Calu3 (cell line): ENCODE measurements around the gene SCNN1A. TPM values are rescaled to one million over a fixed set of nuclear protein-coding genes. Genes with fewer than 3 reads are reported as not detected.

Experiments
- BruUV-seq: library from RNA; stranded (reverse); fragments of 400-500 nt; replicated peaks from 2 replicates; lab custom pipeline; 2021; lab: Mats Ljungman, UMichigan
- CTCF ChIA-PET: fragments of 300-600 bp; sonication (Branson Sonifier 250); formaldehyde crosslinking; loops from one replicate; lab custom pipeline; 2022; ENCODE audit warnings: antibody characterized with exemption; lab: Charles Lee
- DNase-seq: peaks from one replicate; pipeline ENCODE4 v3.0.0; 2022
- H3K27ac Mint-ChIP-seq: one replicate; pipeline ENCODE4 v1.8.0; 2022; ENCODE audit warnings: mixed read lengths; ENCODE audit not compliant: unreplicated experiment
- H3K27me3 Mint-ChIP-seq: one replicate; pipeline ENCODE4 v1.8.0; 2022; ENCODE audit warnings: mixed read lengths; ENCODE audit not compliant: unreplicated experiment
- H3K36me3 Mint-ChIP-seq: one replicate; pipeline ENCODE4 v1.8.0; 2022; ENCODE audit warnings: mild to moderate bottlenecking, moderate library complexity, mixed read lengths; ENCODE audit not compliant: insufficient read depth, unreplicated experiment
- H3K4me1 Mint-ChIP-seq: one replicate; pipeline ENCODE4 v1.8.0; 2022; ENCODE audit warnings: mild to moderate bottlenecking, low read depth, mixed read lengths; ENCODE audit not compliant: unreplicated experiment
- H3K4me3 Mint-ChIP-seq: one replicate; pipeline ENCODE4 v1.8.0; 2022; ENCODE audit warnings: mild to moderate bottlenecking, low read depth, moderate library complexity, mixed read lengths; ENCODE audit not compliant: unreplicated experiment
- H3K9me3 Mint-ChIP-seq: one replicate; pipeline ENCODE4 v1.8.0; 2022; ENCODE audit warnings: low read depth, mixed read lengths; ENCODE audit not compliant: unreplicated experiment
- intact Hi-C: fragments of 100-400 bp; cut with micrococcal nuclease; formaldehyde crosslinking; loops from one replicate; pipeline ENCODE4 v1.10.0; 2022; ENCODE audit not compliant: unreplicated experiment
- total RNA-seq: library from RNA; stranded (reverse); gene quantifications from 2 replicates; pipeline ENCODE4 v1.2.3, GENCODE V29; 2022
- TF ChIP-seq, protein P1 (sequence below): fragments of 200-600 bp; IDR thresholded peaks from one replicate; pipeline ENCODE4 v1.8.0; 2022; ENCODE audit warnings: antibody characterized with exemption; ENCODE audit not compliant: unreplicated experiment

The SCNN1A gene
- total RNA-seq, 1 experiment from 2014 or later: 53.5 TPM

- peaks cover 32% of the 10 kb centered on the region for H3K4me1 Mint-ChIP-seq
- no peaks in the 10 kb centered on the region for H3K9me3 Mint-ChIP-seq
- H3K27me3 Mint-ChIP-seq: no peaks in the 10 kb centered on the region
- intact Hi-C loops: no loop called here
- DNase-seq: no peak
- TF ChIP-seq, protein P1, sequence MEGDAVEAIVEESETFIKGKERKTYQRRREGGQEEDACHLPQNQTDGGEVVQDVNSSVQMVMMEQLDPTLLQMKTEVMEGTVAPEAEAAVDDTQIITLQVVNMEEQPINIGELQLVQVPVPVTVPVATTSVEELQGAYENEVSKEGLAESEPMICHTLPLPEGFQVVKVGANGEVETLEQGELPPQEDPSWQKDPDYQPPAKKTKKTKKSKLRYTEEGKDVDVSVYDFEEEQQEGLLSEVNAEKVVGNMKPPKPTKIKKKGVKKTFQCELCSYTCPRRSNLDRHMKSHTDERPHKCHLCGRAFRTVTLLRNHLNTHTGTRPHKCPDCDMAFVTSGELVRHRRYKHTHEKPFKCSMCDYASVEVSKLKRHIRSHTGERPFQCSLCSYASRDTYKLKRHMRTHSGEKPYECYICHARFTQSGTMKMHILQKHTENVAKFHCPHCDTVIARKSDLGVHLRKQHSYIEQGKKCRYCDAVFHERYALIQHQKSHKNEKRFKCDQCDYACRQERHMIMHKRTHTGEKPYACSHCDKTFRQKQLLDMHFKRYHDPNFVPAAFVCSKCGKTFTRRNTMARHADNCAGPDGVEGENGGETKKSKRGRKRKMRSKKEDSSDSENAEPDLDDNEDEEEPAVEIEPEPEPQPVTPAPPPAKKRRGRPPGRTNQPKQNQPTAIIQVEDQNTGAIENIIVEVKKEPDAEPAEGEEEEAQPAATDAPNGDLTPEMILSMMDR: no peak
- H3K36me3 Mint-ChIP-seq: peaks cover 65% of the 10 kb centered on the region
- H3K4me3 Mint-ChIP-seq: peak overlapping the region; percentile 93
- CTCF ChIA-PET: interaction anchor here (0.7 to 3.8 kb wide), 6 partner anchors 8 to 90 kb away, joined by 3 to 22 read pairs (median 3); no protein-coding TSS in a partner anchor
- no TSS peak for BruUV-seq
- H3K27ac Mint-ChIP-seq: peak overlapping the region; percentile 90
Measured at GRCh38 chr12:6384499-6385436, 9.4 kb upstream of the SCNN1A start.

DNA sequence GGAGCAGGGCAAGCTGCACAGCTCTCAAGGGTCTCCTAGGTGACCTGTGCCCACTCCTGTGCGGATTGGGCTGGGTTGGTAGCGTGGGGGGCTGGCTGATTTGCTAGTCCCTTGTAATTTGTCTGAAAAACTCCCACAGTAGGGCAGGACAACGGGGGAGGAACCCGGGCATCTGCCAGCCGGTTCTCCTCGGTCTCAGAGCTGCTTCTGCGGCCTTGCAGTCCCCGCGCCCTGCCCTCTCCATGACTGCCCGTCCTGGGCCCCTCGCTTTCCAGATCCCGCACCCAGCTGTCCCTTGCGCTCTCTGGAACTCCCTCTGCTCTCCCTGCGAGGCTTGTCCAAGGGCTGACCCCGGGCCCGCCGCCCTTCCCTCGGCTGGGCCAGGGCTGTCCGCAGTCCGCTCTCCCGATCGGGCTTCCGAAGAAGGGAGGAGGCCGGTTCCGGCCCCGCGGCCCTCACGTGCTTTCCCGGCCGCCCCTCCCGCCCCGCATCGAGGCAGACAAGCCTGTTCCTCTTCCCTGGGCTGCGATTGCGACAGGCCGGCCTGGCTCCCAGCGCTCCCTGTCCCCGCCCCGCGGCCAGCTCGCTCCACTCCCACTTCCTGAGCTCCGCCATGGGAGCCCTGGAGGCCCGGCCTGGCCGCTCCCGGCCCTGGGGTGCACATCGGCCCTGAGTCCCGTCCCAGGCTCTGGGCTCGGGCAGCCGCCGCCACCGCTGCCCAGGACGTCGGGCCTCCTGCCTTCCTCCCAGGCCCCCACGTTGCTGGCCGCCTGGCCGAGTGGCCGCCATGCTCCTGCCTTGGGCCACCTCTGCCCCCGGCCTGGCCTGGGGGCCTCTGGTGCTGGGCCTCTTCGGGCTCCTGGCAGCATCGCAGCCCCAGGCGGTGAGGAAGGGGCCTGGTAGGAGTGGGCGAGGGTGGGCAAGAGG, 8.5 kb upstream of the SCNN1A start, which contains the start of gene LTBR:
LTBR (plus strand) TSS at position 591 of the 927 bp plus-strand sequence; CDS start at position 788, 197 bp downstream.
- TF ChIP-seq, protein P1: no peak
- peak; percentile 96 for DNase-seq
- Mint-ChIP-seq H3K27ac (peak within 1 kb of the TSS; percentile 90), H3K27me3 (no peaks in the 10 kb centered on the region), H3K4me3 (peak within 1 kb of the TSS; percentile 93), H3K36me3 (peaks cover 56% of the 10 kb centered on the region), H3K9me3 (no peaks in the 10 kb centered on the region), H3K4me1 (peaks cover 32% of the 10 kb centered on the region)
- intact Hi-C loops: no loop called here
- CTCF ChIA-PET: interaction anchor here (0.5 to 3.8 kb wide), 6 partner anchors 9 to 89 kb away, joined by 3 to 22 read pairs (median 4); no protein-coding TSS in a partner anchor
- BruUV-seq: no TSS peak

DNA sequence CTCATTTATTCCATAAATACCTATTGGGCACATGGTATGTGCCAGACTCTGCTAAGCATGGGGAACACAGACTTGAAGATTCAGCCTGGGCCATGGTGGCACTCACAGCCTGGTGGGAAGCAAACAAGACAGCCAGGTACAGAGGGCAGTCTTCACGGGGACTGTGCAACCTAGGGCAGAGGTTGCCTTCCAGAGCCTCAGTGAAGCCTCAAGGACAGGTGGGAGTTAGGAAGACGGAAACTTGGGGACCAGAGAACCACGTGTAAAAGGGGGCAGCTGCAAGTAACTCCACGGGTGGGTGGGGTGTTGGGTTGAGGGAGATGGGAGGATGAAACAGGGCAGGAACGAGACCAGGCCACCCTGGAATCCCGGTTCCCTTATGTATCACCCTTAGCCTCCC, 7.6 kb upstream of the SCNN1A start:
- H3K4me3 Mint-ChIP-seq: peak overlapping the region; percentile 93
- peak overlapping the region; percentile 90 for H3K27ac Mint-ChIP-seq
- TF ChIP-seq, protein P1: no peak
- H3K9me3 Mint-ChIP-seq: no peaks in the 10 kb centered on the region
- H3K36me3 Mint-ChIP-seq: peaks cover 47% of the 10 kb centered on the region
- intact Hi-C loops: no loop called here
- CTCF ChIA-PET: interaction anchor here (0.5 to 3.8 kb wide), 4 partner anchors 12 to 88 kb away, joined by 3 to 22 read pairs (median 4); no protein-coding TSS in a partner anchor
- BruUV-seq: no TSS peak
- no peaks in the 10 kb centered on the region for H3K27me3 Mint-ChIP-seq
- DNase-seq: no peak
- peaks cover 24% of the 10 kb centered on the region for H3K4me1 Mint-ChIP-seq

GRCh38 chr12:6382371-6382770, 7.0 kb upstream of the SCNN1A start:
- Mint-ChIP-seq H3K27ac (peak overlapping the region; percentile 90), H3K27me3 (no peaks in the 10 kb centered on the region), H3K4me1 (peaks cover 24% of the 10 kb centered on the region), H3K36me3 (peaks cover 41% of the 10 kb centered on the region), H3K9me3 (no peaks in the 10 kb centered on the region), H3K4me3 (no peak overlapping the region)
- TF ChIP-seq, protein P1: no peak
- BruUV-seq: no TSS peak
- CTCF ChIA-PET: interaction anchor here (3.8 kb wide), 1 partner anchor 47 kb away, joined by 22 read pairs; no protein-coding TSS in a partner anchor
- no peak for DNase-seq
- intact Hi-C loops: no loop called here
